ENCODE measurements around the gene HENMT1. TPM values are rescaled to one million over a fixed set of nuclear protein-coding genes. Genes with fewer than 3 reads are reported as not detected.
A peak's percentile ranks its signal among the peaks of the same experiment; 100 is the strongest.

Gene HENMT1
- total and polyA plus RNA-seq, 9 of the 15 experiments (the other 6 are each of a cell fraction or from before 2014, with no cell fraction given), result not detected

GRCh38 chr1:108691128-108691941, 30.4 kb upstream of the HENMT1 start:
- H3K36me3 ChIP-seq (ENCODE audit: control insufficient read depth, insufficient read depth, low read length), result peaks cover 32% of the 10 kb centered on the region
- peaks cover 5 to 7% of the 10 kb centered on the region in 2 experiments; a peak in 3 of 5 replicates for H3K4me1 ChIP-seq (replicated peaks in 1 of 2; ENCODE audit: control insufficient read depth in 2 of 2, insufficient read depth in 2 of 2, low read length in 2 of 2)
- no peak for FAIRE-seq
- H3K27ac ChIP-seq (ENCODE audit: extremely low read depth, low read depth, low read length), result peak overlapping the region; percentile 94
- ChIA-PET POLR2A (interaction anchor here (0.5 to 5.6 kb wide), 10 partner anchors 9 to 868 kb away, joined by 3 to 97 read pairs (median 6); no protein-coding TSS in a partner anchor), CTCF (ENCODE audit: low intra/inter-chr PET ratio) (interaction anchor here (1.0 kb wide), 1 partner anchor 208 kb away, joined by 3 read pairs; no protein-coding TSS in a partner anchor)
- WGBS (ENCODE audit: insufficient coverage, low coverage, missing lambda C conversion rate), result 2% methylated on average over 12 of the region's 12 CpGs
- H3K9me3 ChIP-seq (replicated peaks; ENCODE audit: control insufficient read depth, insufficient read depth, low read depth, low read length), result no peaks in the 10 kb centered on the region
- H3K9ac ChIP-seq (ENCODE audit: insufficient read depth in 1 of 2, low read depth in 2 of 2, low read length in 2 of 2), result peak overlapping the region; percentile 91 to 96
- H3K79me2 ChIP-seq (ENCODE audit: control insufficient read depth, insufficient read depth, low read length), result peaks cover 60% of the 10 kb centered on the region
- H3K4me3 ChIP-seq, result peak overlapping the region; percentile 74
- TSS peak; percentile 87 for BruUV-seq (replicated peaks)
- in situ Hi-C loops (cut with MboI) (no loop called here), intact Hi-C loops (cut with micrococcal nuclease) (no loop called here)
- no peaks in the 10 kb centered on the region for H3K27me3 ChIP-seq (ENCODE audit: control insufficient read depth in 2 of 2, insufficient read depth in 2 of 2, low read length in 2 of 2)
- no peaks in the 10 kb centered on the region for H3K9me1 ChIP-seq (ENCODE audit: control insufficient read depth, insufficient read depth, low read length)
- H3K4me2 ChIP-seq (ENCODE audit: insufficient read depth, low read length), result peak overlapping the region; percentile 94
- H2AFZ ChIP-seq (ENCODE audit: low read depth, low read length), result peak overlapping the region; percentile 93
- H4K20me1 ChIP-seq (replicated peaks; ENCODE audit: control insufficient read depth, insufficient read depth, low read length), result peaks cover 17% of the 10 kb centered on the region
- ATAC-seq, result peak; percentile 38
- DNase-seq (ENCODE audit: extremely low read depth in 1 of 4, low spot score in 3 of 4), result peak in 3 of 4 experiments; percentile 55 to 69 (median 67)
- TF ChIP-seq NBN (IDR thresholded peaks at IDR 0.05; ENCODE audit: low read depth) (peak; percentile 22; the same call in 1 of the 2 replicates), SMARCC2 (IDR thresholded peaks at IDR 0.05; ENCODE audit: low read depth) (peak; percentile 75), KDM1A (IDR thresholded peaks at IDR 0.05) (peak in 1 of 2 experiments; percentile 26; a peak in 1 of 4 replicates), CTBP1 (IDR thresholded peaks at IDR 0.05; ENCODE audit: borderline replicate concordance) (no peak), THRAP3 (IDR thresholded peaks at IDR 0.05; ENCODE audit: borderline replicate concordance) (0 out of 2 replicates have a peak, but pooled peaks have one; percentile 26), POLR2B (IDR thresholded peaks at IDR 0.05; ENCODE audit: low read depth, partially characterized antibody) (peak; percentile 6), SMARCA4 (IDR thresholded peaks at IDR 0.05) (peak; percentile 54), ZBTB7A (IDR thresholded peaks at IDR 0.05; ENCODE audit: borderline replicate concordance, control insufficient read depth, low read depth, low read length) (no peak), ELF1 (tag; IDR thresholded peaks at IDR 0.05) (peak; percentile 5; the same call in 1 of the 2 replicates), GMEB1 (CRISPR knock-in tag; IDR thresholded peaks at IDR 0.05) (0 out of 2 replicates have a peak, but pooled peaks have one; percentile 35), CEBPB (tag; IDR thresholded peaks at IDR 0.05) (peak; percentile 45), ZKSCAN8 (CRISPR knock-in tag; IDR thresholded peaks at IDR 0.05) (peak; percentile 65), ZNF584 (CRISPR knock-in tag; IDR thresholded peaks at IDR 0.05; ENCODE audit: low read depth) (0 out of 2 replicates have a peak, but pooled peaks have one; percentile 49), CBX2 (IDR thresholded peaks at IDR 0.05; ENCODE audit: insufficient read depth, low read length, poor library complexity, severe bottlenecking) (no peak), TCF3 (CRISPR knock-in tag; IDR thresholded peaks at IDR 0.05) (peak; percentile 7; the same call in 1 of the 2 replicates), DEAF1 (CRISPR knock-in tag; IDR thresholded peaks at IDR 0.05) (no peak), ETV1 (tag; conservative IDR thresholded peaks at IDR 0.05; ENCODE audit: low read depth) (peak; percentile 56; the same call in 1 of the 2 replicates), MECOM (CRISPR knock-in tag; IDR thresholded peaks at IDR 0.05) (peak; percentile 22; the same call in 1 of the 2 replicates), ZNF561 (CRISPR knock-in tag; conservative IDR thresholded peaks at IDR 0.05) (no peak)
